Fibroblast of peridontal ligament (primary cell): Measurements from ENCODE around the gene LHFPL5.

Source experiments
- DNase-seq: peaks from one replicate; pipeline ENCODE4 v3.0.0-alpha.2; 2010; ENCODE audit errors: extremely low read depth

LHFPL5 gene

DNA sequence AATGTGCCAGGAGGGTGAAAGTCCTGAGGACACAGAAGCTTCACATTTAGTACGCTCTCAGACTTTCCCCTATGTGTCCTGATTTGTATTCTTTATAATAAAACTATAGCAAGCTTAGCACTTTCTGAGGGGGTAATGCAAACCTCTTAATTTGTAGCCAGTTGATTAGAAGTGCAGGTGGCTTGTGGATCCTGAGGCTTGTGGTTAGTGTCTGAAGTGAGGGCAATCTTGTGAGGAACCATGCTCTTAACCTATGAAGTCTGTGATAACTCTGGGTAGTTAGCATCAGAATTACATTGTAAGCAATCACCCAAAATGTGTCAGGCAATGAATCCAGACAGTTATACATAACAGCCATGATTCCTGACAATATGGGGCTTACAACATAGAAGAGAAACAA, 51.1 kb downstream of the LHFPL5 start:
- no peak for DNase-seq

- DNase-seq: no peak
Observed at GRCh38 chr6:35857853-35858252, 52.7 kb downstream of the LHFPL5 start.

GRCh38 chr6:35859367-35859766, 54.2 kb downstream of the LHFPL5 start:
- DNase-seq: no peak
